GM23248 (cell line): ENCODE measurements around the gene HIPK2. TPM values are rescaled to one million over a fixed set of nuclear protein-coding genes. Genes with fewer than 3 reads are reported as not detected.

Source experiments
- DNase-seq: peaks from one replicate; pipeline ENCODE4 v3.0.0-alpha.2; 2015
- H2AFZ ChIP-seq: fragments of 200-600 bp; sonication (generic); 2 replicates; pipeline ENCODE4 v1.6.1; 2016; ENCODE audit warnings: antibody characterized with exemption
- H3F3A ChIP-seq: fragments of 200-600 bp; sonication (generic); 2 replicates; pipeline ENCODE4 v1.6.1; 2016; ENCODE audit warnings: mild to moderate bottlenecking, antibody characterized with exemption, mixed run types; ENCODE audit not compliant: insufficient read depth
- H3K27ac ChIP-seq: fragments of 200-600 bp; sonication (generic); 2 replicates; pipeline ENCODE4 v1.5.1; 2016; ENCODE audit warnings: mild to moderate bottlenecking
- H3K27me3 ChIP-seq: fragments of 200-600 bp; sonication (generic); replicated peaks from 2 replicates; pipeline ENCODE4 v1.6.1; 2016; ENCODE audit warnings: mild to moderate bottlenecking; ENCODE audit not compliant: insufficient read depth
- H3K36me3 ChIP-seq: fragments of 200-600 bp; sonication (generic); 2 replicates; pipeline ENCODE4 v1.6.1; 2016; ENCODE audit warnings: low read depth, mild to moderate bottlenecking
- H3K4me1 ChIP-seq: fragments of 200-600 bp; sonication (generic); 2 replicates; pipeline ENCODE4 v1.6.1; 2016; ENCODE audit warnings: mild to moderate bottlenecking; ENCODE audit not compliant: insufficient read depth
- H3K4me2 ChIP-seq: fragments of 200-600 bp; sonication (generic); one replicate; pipeline ENCODE4 v1.6.1; 2016; ENCODE audit warnings: mild to moderate bottlenecking; ENCODE audit not compliant: unreplicated experiment
- H3K4me3 ChIP-seq: fragments of 200-600 bp; sonication (generic); 2 replicates; pipeline ENCODE4 v1.5.1; 2016; ENCODE audit warnings: mild to moderate bottlenecking
- H3K79me2 ChIP-seq: fragments of 200-600 bp; sonication (generic); 2 replicates; pipeline ENCODE4 v1.6.1; 2016; ENCODE audit warnings: mild to moderate bottlenecking; ENCODE audit not compliant: insufficient read depth
- H3K9ac ChIP-seq: fragments of 200-600 bp; sonication (generic); 2 replicates; pipeline ENCODE4 v1.6.1; 2016; ENCODE audit warnings: mild to moderate bottlenecking
- H3K9me2 ChIP-seq: fragments of 200-600 bp; sonication (generic); 2 replicates; pipeline ENCODE4 v1.6.1; 2016; ENCODE audit warnings: mixed run types, mild to moderate bottlenecking, moderate library complexity; ENCODE audit not compliant: insufficient read depth
- H3K9me3 ChIP-seq: fragments of 200-600 bp; sonication (generic); one replicate; pipeline ENCODE4 v1.6.1; 2017; ENCODE audit warnings: low read depth
- H4K20me1 ChIP-seq: fragments of 200-600 bp; sonication (generic); 2 replicates; pipeline ENCODE4 v1.6.0; 2016; ENCODE audit not compliant: insufficient read depth
- EZH2 ChIP-seq: fragments of 200-600 bp; sonication (generic); IDR thresholded peaks from 2 replicates; pipeline ENCODE4 v1.6.1; 2018; ENCODE audit warnings: antibody characterized with exemption, mild to moderate bottlenecking; ENCODE audit not compliant: insufficient read depth, poor library complexity, severe bottlenecking
- EZH2phosphoT487 ChIP-seq: fragments of 200-600 bp; sonication (generic); IDR thresholded peaks from 2 replicates; pipeline ENCODE4 v1.6.1; 2018; ENCODE audit warnings: antibody characterized with exemption, moderate library complexity, mild to moderate bottlenecking, low read depth; ENCODE audit not compliant: insufficient read depth
- WGBS, 2 experiments: methylation state at CpG; one replicate each; pipeline ENCODE4 v1.1.6; 2015 to 2017; ENCODE audit warnings: low lambda C conversion rate in 2 of 2, low coverage in 1 of 2; ENCODE audit errors: missing lambda C conversion rate in 2 of 2; 5-methylcytosine and 5-hydroxymethylcytosine counted together
- in situ Hi-C: fragments of 300-500 bp; cut with MboI; formaldehyde crosslinking; loops from 2 replicates; pipeline ENCODE4 v1.15.0; 2020
- polyA plus RNA-seq: library from polyadenylated mRNA; unstranded; fragments of >200 nt; fragmentation: Nextera tagmentation; extraction: Ambion mirVana; gene quantifications from 2 replicates; pipeline ENCODE4 v1.2.1, GENCODE V29; 2016
- total RNA-seq: library from RNA; depleted of rRNA; stranded (reverse); fragments of >200 nt; shearing (Covaris generic); gene quantifications from 2 replicates; pipeline ENCODE4 v1.2.3, GENCODE V29; 2014

HIPK2 gene
- total and polyA plus RNA-seq, 2 experiments from 2014 or later, result 4.7 to 7.9 TPM

GRCh38 chr7:139813689-139814088, 35.9 kb upstream of the HIPK2 start:
- in situ Hi-C loops, result no loop called here
- no peaks in the 10 kb centered on the region for H3K36me3 ChIP-seq
- 74% methylated on average over 2 of the region's 2 CpGs for WGBS, 2 experiments
- no peak overlapping the region for H3K27ac ChIP-seq
- no peak overlapping the region for H3K9ac ChIP-seq
- no peaks in the 10 kb centered on the region for H3K9me3 ChIP-seq
- no peaks in the 10 kb centered on the region; the same call in 1 of the 2 replicates for H3K27me3 ChIP-seq
- no peaks in the 10 kb centered on the region for H3K9me2 ChIP-seq
- no peak for DNase-seq
- H2AFZ ChIP-seq, result no peak overlapping the region
- H4K20me1 ChIP-seq, result no peaks in the 10 kb centered on the region
- 0 out of 2 replicates have a peak, but pooled peaks cover 3% of the 10 kb centered on the region for H3K4me1 ChIP-seq
- H3K4me3 ChIP-seq, result no peak overlapping the region
- H3K79me2 ChIP-seq, result no peaks in the 10 kb centered on the region
- TF ChIP-seq EZH2, result no peak
- no peak for TF ChIP-seq EZH2phosphoT487
- H3K4me2 ChIP-seq, result no peak overlapping the region
- H3F3A ChIP-seq, result 0 out of 2 replicates have a peak, but pooled peaks cover 7% of the 10 kb centered on the region

GRCh38 chr7:139813151-139813550, 35.4 kb upstream of the HIPK2 start:
- no peak overlapping the region for H3K27ac ChIP-seq
- H3F3A ChIP-seq, result 0 out of 2 replicates have a peak, but pooled peaks cover 7% of the 10 kb centered on the region
- H3K4me1 ChIP-seq, result 0 out of 2 replicates have a peak, but pooled peaks cover 3% of the 10 kb centered on the region
- H3K4me3 ChIP-seq, result no peak overlapping the region
- H4K20me1 ChIP-seq, result no peaks in the 10 kb centered on the region
- H3K79me2 ChIP-seq, result no peaks in the 10 kb centered on the region
- H3K9ac ChIP-seq, result no peak overlapping the region
- no peak overlapping the region for H3K4me2 ChIP-seq
- no peak for DNase-seq
- TF ChIP-seq EZH2 (no peak), EZH2phosphoT487 (no peak)
- H3K9me3 ChIP-seq, result no peaks in the 10 kb centered on the region
- WGBS, 2 experiments, result 90 to 91% methylated on average over 6 of the region's 6 CpGs
- no peaks in the 10 kb centered on the region for H3K36me3 ChIP-seq
- H2AFZ ChIP-seq, result no peak overlapping the region
- no peaks in the 10 kb centered on the region for H3K9me2 ChIP-seq
- no peaks in the 10 kb centered on the region; the same call in 1 of the 2 replicates for H3K27me3 ChIP-seq
- in situ Hi-C loops, result no loop called here

- no peak overlapping the region for H3K4me3 ChIP-seq
- WGBS, 2 experiments, result 24 to 30% methylated on average over 2 of the region's 2 CpGs
- no peak overlapping the region for H2AFZ ChIP-seq
- H3K79me2 ChIP-seq, result no peaks in the 10 kb centered on the region
- no peak overlapping the region for H3K27ac ChIP-seq
- no peaks in the 10 kb centered on the region for H3K9me2 ChIP-seq
- no peaks in the 10 kb centered on the region for H3K36me3 ChIP-seq
- TF ChIP-seq EZH2, result no peak
- TF ChIP-seq EZH2phosphoT487, result no peak
- no peaks in the 10 kb centered on the region; the same call in 1 of the 2 replicates for H3K27me3 ChIP-seq
- H3K4me1 ChIP-seq, result 0 out of 2 replicates have a peak, but pooled peaks cover 3% of the 10 kb centered on the region
- peak; percentile 64 for DNase-seq
- no peak overlapping the region for H3K4me2 ChIP-seq
- H3K9ac ChIP-seq, result no peak overlapping the region
- 0 out of 2 replicates have a peak, but pooled peaks cover 7% of the 10 kb centered on the region for H3F3A ChIP-seq
- in situ Hi-C loops, result no loop called here
- no peaks in the 10 kb centered on the region for H3K9me3 ChIP-seq
- no peaks in the 10 kb centered on the region for H4K20me1 ChIP-seq
Observed at GRCh38 chr7:139811066-139811465, 33.3 kb upstream of the HIPK2 start.

- Histone ChIP-seq H3K36me3 (no peaks in the 10 kb centered on the region), H3K9me3 (no peaks in the 10 kb centered on the region), H3K4me1 (0 out of 2 replicates have a peak, but pooled peaks cover 3% of the 10 kb centered on the region), H2AFZ (no peak overlapping the region), H3K9me2 (no peaks in the 10 kb centered on the region), H3F3A (0 out of 2 replicates have a peak, but pooled peaks cover 7% of the 10 kb centered on the region), H4K20me1 (no peaks in the 10 kb centered on the region), H3K4me3 (no peak overlapping the region), H3K27ac (no peak overlapping the region), H3K27me3 (no peaks in the 10 kb centered on the region), H3K9ac (no peak overlapping the region), H3K4me2 (no peak overlapping the region), H3K79me2 (no peaks in the 10 kb centered on the region)
- TF ChIP-seq EZH2, result no peak
- TF ChIP-seq EZH2phosphoT487, result no peak
- in situ Hi-C loops, result no loop called here
- no peak for DNase-seq
Observed at GRCh38 chr7:139808846-139809442, 31.1 kb upstream of the HIPK2 start.

GRCh38 chr7:139808427-139808826, 30.6 kb upstream of the HIPK2 start:
- WGBS, 2 experiments, result 44 to 57% methylated on average over 3 of the region's 3 CpGs
- 0 out of 2 replicates have a peak, but pooled peaks cover 3% of the 10 kb centered on the region for H3K4me1 ChIP-seq
- no peaks in the 10 kb centered on the region for H3K9me3 ChIP-seq
- no peaks in the 10 kb centered on the region for H3K36me3 ChIP-seq
- TF ChIP-seq EZH2, result no peak
- no peak for TF ChIP-seq EZH2phosphoT487
- H3F3A ChIP-seq, result 0 out of 2 replicates have a peak, but pooled peaks cover 7% of the 10 kb centered on the region
- no peak overlapping the region for H3K4me2 ChIP-seq
- no peak overlapping the region for H3K4me3 ChIP-seq
- H3K9ac ChIP-seq, result no peak overlapping the region
- H4K20me1 ChIP-seq, result no peaks in the 10 kb centered on the region
- no peak for DNase-seq
- no peak overlapping the region for H3K27ac ChIP-seq
- H2AFZ ChIP-seq, result no peak overlapping the region
- in situ Hi-C loops, result no loop called here
- no peaks in the 10 kb centered on the region for H3K27me3 ChIP-seq
- H3K79me2 ChIP-seq, result no peaks in the 10 kb centered on the region
- H3K9me2 ChIP-seq, result no peaks in the 10 kb centered on the region
